ENCODE measurements around the gene ITFG1. TPM values are rescaled to one million over a fixed set of nuclear protein-coding genes. Genes with fewer than 3 reads are reported as not detected.
"Not testable (repeated sequence)": the region's sequence is repeated elsewhere in the genome, so short reads cannot be mapped to it uniquely, and the experiment has no call there.

ITFG1 gene
- total RNA-seq, 2 donors from 2014 or later = 47.7 to 68.6 TPM

- no peaks in the 10 kb centered on the region for H3K36me3 ChIP-seq
- no peaks in the 10 kb centered on the region for H3K9me3 ChIP-seq
- H3K27ac ChIP-seq = no peak overlapping the region
- no peaks in the 10 kb centered on the region for H3K27me3 ChIP-seq (replicated peaks; ENCODE audit: insufficient read depth)
- H3K4me1 ChIP-seq (ENCODE audit: control insufficient read depth in 1 of 2, low read depth in 2 of 2) = peaks cover 4 to 25% of the 10 kb centered on the region in 2 donors
- TF ChIP-seq, protein P1, sequence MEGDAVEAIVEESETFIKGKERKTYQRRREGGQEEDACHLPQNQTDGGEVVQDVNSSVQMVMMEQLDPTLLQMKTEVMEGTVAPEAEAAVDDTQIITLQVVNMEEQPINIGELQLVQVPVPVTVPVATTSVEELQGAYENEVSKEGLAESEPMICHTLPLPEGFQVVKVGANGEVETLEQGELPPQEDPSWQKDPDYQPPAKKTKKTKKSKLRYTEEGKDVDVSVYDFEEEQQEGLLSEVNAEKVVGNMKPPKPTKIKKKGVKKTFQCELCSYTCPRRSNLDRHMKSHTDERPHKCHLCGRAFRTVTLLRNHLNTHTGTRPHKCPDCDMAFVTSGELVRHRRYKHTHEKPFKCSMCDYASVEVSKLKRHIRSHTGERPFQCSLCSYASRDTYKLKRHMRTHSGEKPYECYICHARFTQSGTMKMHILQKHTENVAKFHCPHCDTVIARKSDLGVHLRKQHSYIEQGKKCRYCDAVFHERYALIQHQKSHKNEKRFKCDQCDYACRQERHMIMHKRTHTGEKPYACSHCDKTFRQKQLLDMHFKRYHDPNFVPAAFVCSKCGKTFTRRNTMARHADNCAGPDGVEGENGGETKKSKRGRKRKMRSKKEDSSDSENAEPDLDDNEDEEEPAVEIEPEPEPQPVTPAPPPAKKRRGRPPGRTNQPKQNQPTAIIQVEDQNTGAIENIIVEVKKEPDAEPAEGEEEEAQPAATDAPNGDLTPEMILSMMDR (IDR thresholded peaks at IDR 0.05) = peak; percentile 82
- H3K4me3 ChIP-seq = peak overlapping the region; percentile 75
- ATAC-seq (ENCODE audit: insufficient number of reproducible peaks, low FRiP score, low read depth) = no peak
- peak; percentile 25 for DNase-seq (ENCODE audit: low spot score)
Observed at GRCh38 chr16:47141773-47142485, 318.9 kb downstream of the ITFG1 start.

DNA sequence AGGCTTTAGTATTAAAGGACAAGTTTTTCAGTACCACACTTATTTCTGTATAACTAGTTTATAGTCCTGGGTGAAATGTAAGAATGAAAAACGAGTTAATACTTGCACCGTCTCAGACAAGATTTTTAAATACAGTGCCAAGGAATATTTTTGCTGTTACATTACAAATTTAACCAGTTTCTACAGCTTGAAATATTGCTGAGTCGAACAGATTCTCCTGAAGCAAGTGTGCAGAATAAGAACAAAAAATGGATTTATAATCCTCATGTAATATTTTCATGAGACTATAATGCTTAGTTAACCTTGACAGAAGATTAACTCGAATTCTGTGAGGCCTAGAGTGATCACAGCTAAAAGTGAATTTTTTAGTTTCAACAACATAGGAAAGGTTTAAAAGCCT, 320.2 kb downstream of the ITFG1 start:
- Histone ChIP-seq H3K4me3 (no peak overlapping the region), H3K27ac (no peak overlapping the region), H3K36me3 (no peaks in the 10 kb centered on the region), H3K27me3 (replicated peaks; ENCODE audit: insufficient read depth) (no peaks in the 10 kb centered on the region), H3K9me3 (no peaks in the 10 kb centered on the region), H3K4me1 (ENCODE audit: control insufficient read depth in 1 of 2, low read depth in 2 of 2) (peaks cover 4 to 25% of the 10 kb centered on the region in 2 donors)
- DNase-seq (ENCODE audit: low spot score) = no peak
- TF ChIP-seq, protein P1 (IDR thresholded peaks at IDR 0.05) = no peak
- no peak for ATAC-seq (ENCODE audit: insufficient number of reproducible peaks, low FRiP score, low read depth)

GRCh38 chr16:47139561-47140185, 321.2 kb downstream of the ITFG1 start:
- TF ChIP-seq, protein P1 (IDR thresholded peaks at IDR 0.05) = no peak
- Histone ChIP-seq H3K27me3 (replicated peaks; ENCODE audit: insufficient read depth) (no peaks in the 10 kb centered on the region), H3K27ac (no peak overlapping the region), H3K9me3 (no peaks in the 10 kb centered on the region), H3K4me1 (ENCODE audit: control insufficient read depth in 1 of 2, low read depth in 2 of 2) (peaks cover 4 to 24% of the 10 kb centered on the region in 2 donors), H3K36me3 (no peaks in the 10 kb centered on the region), H3K4me3 (no peak overlapping the region)
- DNase-seq (ENCODE audit: low spot score) (no peak), ATAC-seq (ENCODE audit: insufficient number of reproducible peaks, low FRiP score, low read depth) (no peak)

DNA sequence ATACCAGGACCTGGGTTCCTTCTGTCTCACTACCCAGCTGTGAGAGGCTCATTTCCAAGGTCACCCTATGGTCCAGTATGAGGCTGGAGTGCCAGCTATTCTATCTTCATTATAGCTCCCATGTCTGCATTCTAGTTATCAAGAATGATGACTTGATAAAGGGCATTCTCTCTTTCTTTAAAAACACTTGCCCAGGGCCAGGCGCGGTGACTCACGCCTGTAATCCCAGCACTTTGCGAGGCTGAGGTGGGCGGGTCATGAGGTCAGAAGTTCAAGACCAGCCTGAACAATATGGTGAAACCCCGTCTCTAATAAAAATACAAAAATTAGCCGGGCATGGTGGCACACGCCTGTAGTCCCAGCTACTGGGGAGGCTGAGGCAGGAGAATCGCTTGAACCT, 322.9 kb downstream of the ITFG1 start:
- not testable (repeated sequence) for H3K27ac ChIP-seq; DNase-seq (ENCODE audit: low spot score); ATAC-seq (ENCODE audit: insufficient number of reproducible peaks, low FRiP score, low read depth); H3K4me3 ChIP-seq; H3K4me1 ChIP-seq (ENCODE audit: control insufficient read depth in 1 of 2, low read depth in 2 of 2); H3K36me3 ChIP-seq; H3K27me3 ChIP-seq (replicated peaks; ENCODE audit: insufficient read depth); H3K9me3 ChIP-seq

GRCh38 chr16:47136099-47136842, 324.6 kb downstream of the ITFG1 start:
- ATAC-seq (ENCODE audit: insufficient number of reproducible peaks, low FRiP score, low read depth) (no peak), DNase-seq (ENCODE audit: low spot score) (no peak)
- TF ChIP-seq, protein P1 (IDR thresholded peaks at IDR 0.05) = no peak
- Histone ChIP-seq H3K4me1 (ENCODE audit: control insufficient read depth in 1 of 2, low read depth in 2 of 2) (no peaks in the 10 kb centered on the region), H3K27me3 (replicated peaks; ENCODE audit: insufficient read depth) (no peaks in the 10 kb centered on the region), H3K9me3 (no peaks in the 10 kb centered on the region), H3K4me3 (no peak overlapping the region), H3K27ac (no peak overlapping the region), H3K36me3 (no peaks in the 10 kb centered on the region)
